NCI-H1694 treated with DMSO at 0.1 percent for 48 hours (cell line): Measurements from ENCODE around the gene OR10H1.
"Not testable (repeated sequence)": the region's sequence is repeated elsewhere in the genome, so short reads cannot be mapped to it uniquely, and the experiment has no call there.

Source experiments
- DNase-seq: peaks from one replicate; lab custom pipeline; 2025; lab: John Stamatoyannopoulos, UW

OR10H1 gene

GRCh38 chr19:15828611-15829305, 13.3 kb upstream of the OR10H1 start:
- DNase-seq, result not testable (repeated sequence)

DNA sequence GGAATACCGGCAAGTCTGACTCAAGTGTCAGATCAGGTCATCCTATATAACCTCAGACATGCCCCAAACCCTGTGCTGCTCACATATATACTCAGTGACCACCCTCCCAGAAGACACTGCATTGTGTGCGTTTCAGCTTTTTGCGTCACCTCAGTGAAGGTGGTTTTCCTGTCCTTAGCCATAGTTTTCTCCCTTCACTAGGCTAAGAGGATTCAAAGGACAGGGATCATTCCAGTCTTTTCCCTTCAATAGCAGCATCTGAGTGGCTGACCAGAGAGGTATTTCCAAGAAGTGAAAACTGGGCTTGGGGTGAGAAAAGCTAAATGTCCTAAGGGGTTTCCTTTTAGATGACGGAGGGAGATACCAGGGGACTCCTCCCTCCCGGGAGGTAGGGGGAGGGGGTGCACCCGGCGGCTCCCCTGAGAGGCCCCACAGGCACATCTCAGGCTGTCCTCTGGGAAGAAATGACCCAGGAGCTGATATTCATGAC, 12.7 kb upstream of the OR10H1 start:
- DNase-seq, result no peak

- DNase-seq, result no peak
Measured at GRCh38 chr19:15825753-15826152, 10.3 kb upstream of the OR10H1 start.

GRCh38 chr19:15820646-15821045, 5.2 kb upstream of the OR10H1 start:
- DNase-seq, result no peak

GRCh38 chr19:15813916-15814315, 1.5 kb downstream of the OR10H1 start:
- no peak for DNase-seq

DNA sequence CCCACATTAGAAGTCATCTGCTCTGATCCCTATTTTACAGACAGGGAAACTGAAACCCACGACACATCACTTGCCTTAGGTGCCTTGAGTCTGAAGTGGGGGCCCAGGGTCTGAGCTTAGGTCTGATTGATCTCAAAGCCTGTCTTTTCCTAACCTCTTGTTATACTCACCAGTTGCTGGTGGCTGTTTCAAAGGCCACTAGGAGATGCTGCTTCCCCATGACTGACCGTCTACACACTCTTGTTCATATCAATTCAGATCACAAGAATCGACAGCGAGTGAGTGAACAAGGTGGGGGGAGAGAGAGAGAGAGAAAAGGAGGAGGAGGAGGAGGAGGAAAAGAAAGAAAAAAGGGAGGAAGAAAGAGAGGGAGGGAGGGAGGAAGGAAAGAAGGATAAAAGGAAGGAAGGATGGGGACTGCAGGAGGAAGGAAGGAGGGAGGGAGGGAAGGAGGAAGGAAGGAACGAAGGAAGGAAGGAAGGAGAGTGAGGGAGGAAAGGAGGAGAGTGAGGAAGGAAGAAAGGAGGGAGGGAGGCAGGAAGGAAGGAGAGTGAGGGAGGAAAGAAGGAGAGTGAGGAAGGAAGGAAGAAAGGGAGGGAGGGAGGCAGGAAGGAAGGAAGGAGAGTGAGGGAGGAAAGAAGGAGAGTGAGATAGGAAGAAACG, 3.3 kb downstream of the OR10H1 start:
- DNase-seq, result no peak

DNA sequence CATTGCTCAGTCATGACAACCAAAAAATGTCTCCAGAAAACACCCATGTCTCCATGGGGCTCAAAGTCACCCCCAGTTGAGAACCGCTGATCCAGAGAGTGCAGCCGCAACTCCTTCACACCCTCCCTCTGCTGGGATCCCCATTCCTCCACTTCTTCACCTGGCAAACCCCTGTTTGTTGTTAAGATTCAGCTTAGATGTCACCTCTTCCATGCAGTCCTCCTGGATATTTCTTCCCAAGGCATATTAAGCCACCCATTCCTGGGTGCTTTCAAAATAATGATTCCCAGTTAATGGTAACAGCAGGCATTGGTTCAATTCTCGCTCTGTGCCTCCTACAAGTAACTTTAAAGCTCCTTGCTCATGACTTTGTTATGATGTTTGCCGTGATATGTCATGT, 4.0 kb downstream of the OR10H1 start:
- no peak for DNase-seq

DNA sequence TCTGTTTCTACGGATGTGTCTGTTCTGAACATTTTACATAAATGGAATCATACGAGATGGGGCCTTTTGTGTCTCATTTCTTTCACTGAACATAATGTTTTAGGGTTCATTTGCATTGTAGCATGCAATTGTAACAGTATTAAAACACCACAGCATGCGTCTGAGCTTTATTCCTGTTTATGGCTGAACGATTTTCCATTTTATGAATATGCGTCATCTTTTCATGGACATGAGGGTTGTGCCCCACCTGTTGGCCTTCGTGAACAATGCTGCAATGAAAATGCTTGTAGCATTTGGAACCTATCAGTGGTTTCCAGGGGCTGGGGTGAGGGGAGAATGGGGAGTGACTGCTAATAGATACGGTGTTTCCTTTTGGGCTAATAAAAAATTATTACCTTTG, 5.1 kb downstream of the OR10H1 start:
- DNase-seq, result no peak

DNA sequence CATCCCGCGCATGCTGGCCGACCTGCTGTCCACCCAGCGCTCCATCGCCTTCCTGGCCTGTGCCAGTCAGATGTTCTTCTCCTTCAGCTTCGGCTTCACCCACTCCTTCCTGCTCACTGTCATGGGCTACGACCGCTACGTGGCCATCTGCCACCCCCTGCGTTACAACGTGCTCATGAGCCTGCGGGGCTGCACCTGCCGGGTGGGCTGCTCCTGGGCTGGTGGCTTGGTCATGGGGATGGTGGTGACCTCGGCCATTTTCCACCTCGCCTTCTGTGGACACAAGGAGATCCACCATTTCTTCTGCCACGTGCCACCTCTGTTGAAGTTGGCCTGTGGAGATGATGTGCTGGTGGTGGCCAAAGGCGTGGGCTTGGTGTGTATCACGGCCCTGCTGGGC, 21.2 kb downstream of the OR10H1 start:
- DNase-seq, result not testable (repeated sequence)

DNA sequence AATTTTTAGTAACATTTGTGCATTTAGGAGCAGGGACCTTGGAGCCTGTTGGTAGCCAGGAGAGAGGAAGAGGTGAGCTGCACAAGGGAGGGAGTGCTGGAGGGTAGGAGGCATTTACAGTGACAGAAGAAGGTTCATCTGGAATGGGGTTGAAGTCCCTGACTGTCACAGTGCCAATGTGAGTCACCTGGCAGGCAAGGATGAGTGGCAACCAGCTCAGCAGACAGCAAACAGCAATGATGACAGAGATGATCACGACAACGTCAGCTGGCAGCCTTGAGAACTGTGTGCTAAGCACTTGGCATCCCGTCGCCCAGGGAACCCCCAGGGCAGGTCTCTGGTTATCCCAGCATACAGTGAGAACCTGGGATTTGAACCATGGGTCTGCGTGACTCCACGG, 25.4 kb downstream of the OR10H1 start:
- DNase-seq, result no peak

GRCh38 chr19:15788594-15789270, 26.7 kb downstream of the OR10H1 start:
- DNase-seq, result no peak

- DNase-seq, result no peak
Measured at GRCh38 chr19:15787611-15788155, 27.8 kb downstream of the OR10H1 start, which contains the start of gene OR10H5. Gene OR10H5, plus strand, starts transcription at chr19:15787661. Its CDS starts 6,388 bp downstream, at chr19:15794049.

DNA sequence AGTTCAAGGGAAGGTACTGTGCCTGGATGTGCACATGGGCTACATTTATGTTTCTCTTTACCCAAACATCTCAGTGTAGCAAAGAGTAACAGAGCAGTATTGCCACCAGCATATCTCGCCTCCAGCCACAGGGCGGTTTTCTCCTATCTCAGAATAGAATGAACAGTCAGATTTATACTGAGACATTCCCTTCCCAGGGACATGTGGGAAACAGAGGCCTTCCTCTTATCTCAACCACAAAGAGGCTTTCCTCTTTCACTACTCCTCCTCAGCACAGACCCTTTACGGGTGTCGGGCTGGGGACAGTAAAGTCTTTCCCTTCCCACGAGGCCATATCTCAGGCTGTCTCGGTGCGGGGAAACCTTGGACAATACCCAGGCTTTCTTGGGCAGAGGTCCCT, 32.6 kb downstream of the OR10H1 start:
- not testable (repeated sequence) for DNase-seq

- no peak for DNase-seq
Measured at GRCh38 chr19:15782211-15782610, 33.3 kb downstream of the OR10H1 start.

- no peak for DNase-seq
Measured at GRCh38 chr19:15781661-15782060, 33.8 kb downstream of the OR10H1 start.

DNA sequence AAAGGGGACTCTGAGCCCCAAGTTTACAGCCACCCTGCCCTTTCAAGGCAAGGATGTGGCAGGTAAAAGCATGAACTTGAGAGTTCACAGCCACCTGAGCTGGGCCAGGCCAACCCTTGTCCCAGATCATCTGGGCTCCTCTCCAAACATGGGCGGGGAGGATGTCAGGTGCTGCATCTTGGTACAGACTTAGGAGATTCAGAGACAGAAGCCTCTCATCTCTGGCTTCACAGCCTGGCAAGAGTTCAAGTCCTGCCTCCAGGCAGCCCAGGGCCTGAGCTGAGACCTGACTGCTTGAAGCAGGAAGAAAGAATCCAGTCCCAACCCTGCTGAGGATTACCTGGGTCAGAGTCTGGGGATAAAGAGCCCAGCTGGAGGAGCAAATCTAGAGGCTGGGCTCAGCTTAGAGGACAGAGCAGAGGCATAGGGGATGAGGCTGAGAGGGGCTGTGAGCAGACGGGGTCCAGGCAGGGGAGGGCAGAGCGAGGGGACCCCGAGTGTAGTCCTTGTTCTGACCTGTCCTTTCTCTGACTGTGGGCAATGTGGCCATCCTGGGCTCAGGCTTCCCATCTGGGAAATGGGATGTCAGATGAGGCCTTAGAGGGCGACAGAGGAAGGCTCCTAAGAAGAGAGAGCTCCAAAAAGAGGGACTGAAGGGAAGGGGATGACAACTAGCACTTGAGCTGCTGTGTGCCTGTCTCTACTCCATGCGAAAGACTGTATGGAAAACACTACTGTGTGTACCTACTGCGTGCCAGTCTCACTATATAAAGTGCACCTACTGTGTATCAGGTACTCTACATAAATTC, 34.6 kb downstream of the OR10H1 start:
- DNase-seq, result no peak

GRCh38 chr19:15779756-15780476, 35.5 kb downstream of the OR10H1 start:
- DNase-seq, result no peak

DNA sequence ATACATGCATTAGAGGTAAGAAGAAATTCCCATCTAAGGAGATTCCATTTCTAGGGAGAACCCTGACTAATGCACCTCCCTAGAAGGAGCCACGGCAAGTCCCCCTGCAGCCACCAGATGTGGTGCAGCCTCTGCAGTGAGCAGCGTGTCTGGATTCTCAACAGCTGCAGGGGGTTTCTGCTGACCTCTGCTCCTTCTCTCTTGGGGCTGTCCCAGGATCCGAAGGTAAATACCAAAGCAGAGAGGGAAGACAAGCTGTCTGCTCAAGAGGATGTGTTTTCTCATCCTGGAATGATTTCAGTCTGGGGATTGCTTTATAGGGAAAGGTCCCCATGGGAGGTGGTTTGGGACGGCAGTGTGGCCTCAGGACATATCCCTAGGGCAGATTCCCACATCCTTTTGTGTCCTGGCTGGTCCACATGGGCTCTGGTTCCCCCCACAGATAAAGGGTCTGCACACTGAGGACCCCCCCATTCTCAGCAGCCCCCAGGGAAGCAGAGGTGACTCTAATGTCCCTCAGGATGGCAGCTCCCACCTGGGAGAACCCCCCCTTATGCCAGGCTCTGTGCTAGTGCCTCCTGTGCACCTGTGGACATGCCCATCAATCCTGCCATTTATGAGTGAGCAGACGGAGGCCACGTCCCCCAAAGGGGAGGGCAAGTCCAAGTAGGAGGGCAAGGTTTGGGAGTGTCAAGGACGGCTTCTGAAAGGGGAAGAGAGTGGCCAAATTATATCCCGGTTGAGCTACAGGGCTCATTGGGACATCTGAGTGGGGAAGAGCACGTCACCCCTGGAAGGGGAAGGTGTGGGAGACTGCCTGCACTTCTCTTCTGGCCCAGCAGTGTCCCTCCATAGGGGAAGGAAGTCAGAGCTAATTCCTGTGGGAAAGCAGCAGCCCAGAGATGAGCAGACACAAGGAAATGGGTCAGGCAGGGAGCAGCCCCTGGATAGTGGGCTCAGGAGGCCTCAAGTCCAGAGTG, 38.2 kb downstream of the OR10H1 start:
- no peak for DNase-seq

- DNase-seq, result no peak
Measured at GRCh38 chr19:15776264-15776663, 39.2 kb downstream of the OR10H1 start.

DNA sequence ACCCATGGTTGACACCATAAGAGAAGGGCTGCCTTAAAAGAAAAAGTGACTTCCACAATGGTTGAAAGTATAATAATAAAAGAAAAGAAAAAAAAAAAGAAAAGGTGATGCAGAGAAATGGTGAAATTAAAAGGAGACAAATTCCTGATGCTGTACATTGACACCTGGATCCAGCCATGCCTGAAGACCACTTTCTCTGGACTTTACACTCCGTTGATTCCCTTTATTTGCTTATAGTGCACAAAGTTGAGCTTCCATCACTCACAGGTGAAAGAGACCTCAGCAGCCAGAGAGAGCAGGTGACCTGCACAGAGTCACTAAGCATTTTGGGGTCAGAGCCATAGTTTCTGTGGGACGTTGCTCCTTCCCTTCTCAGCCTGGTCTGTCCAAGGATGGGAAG, 40.2 kb downstream of the OR10H1 start:
- DNase-seq, result no peak
